Ecto neural progenitor cell (in vitro differentiated cells): ENCODE results near the gene CADM1.

ENCODE experiments used
- DNase-seq: peaks from one replicate; pipeline ENCODE4 v3.0.0-alpha.2; 2018; ENCODE audit warnings: low spot score

CADM1 gene

DNA sequence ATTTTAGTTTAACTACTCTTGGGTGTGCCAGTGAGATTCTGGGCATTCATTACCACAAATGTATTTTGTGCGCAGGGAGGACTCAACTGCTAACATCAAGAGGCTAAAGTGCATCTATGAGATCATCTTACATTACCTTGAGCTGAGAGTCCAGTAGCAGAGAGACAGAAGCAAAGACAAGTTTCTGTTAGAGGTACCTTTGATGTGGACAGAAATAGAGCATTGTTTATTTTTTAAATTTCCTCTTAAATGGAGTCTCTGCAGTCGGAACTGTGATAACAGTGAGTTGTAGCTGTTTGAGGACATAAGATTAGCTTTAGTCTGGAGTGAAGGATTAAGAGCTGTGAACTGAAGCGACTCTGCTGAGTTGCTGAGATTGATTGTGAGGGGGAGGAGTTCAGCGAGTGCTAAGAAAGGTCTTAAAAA is 297.0 kb downstream of the CADM1 start:
- DNase-seq, result no peak

DNA sequence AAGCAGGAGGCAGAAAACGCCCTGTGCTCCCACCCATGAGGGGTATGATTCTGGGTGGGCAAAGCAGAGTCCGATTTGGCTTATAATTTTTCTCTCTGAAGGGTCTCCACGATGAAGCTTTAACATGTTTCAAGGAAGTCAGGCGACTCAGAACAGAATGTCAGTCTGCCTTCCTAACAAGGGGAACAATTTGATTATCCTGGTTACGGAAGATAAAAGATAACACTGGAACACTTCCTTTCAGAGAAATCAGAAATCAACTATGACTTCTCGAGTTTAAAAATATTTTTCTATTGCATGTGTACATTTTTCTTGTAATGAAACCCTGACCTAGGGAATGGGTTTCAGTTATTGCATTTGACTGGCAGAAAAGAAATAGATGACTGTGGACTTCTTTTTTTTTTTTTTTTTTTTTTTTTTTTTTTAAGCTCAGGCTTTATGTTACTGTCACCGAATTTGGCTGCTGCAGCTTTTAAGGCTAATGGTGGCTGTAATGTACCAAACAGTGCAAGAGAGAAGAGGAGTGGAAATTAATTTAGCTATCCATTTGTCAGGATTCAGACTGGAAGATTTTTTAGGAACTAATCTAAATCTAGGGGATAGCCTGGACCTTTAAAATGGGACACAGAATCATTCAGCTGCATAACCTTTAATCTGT is 297.7 kb downstream of the CADM1 start:
- DNase-seq, result no peak

DNA sequence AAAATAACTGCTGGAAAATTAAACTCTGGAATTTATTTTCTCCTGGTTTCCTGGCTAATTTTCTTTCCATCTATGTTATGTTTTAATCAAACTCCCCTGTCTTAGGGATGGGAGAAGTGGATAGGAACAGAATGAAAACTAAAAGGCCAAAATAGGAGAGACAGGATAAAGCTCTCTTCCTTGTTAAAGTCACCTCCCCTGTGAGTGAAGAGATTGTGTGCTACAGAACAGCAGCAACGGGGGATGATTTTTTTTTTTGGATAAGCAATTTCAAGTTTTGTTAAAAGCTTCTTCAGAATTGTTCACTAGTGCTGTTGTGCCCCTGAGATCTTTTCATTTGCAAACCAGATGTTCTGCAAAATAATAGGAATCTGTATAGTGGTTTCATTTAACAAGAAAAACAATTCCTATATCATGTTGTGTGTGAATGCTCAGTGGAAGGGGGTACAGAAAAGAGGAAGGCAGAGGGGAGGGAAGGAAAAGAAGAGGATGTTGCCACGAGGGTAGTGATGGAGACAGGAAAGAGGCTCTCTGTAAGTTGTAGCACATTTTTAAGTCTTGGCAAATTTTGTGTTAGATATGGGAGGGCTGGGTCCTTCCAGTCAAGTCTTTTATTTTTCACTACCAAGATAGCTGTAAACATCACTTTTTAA is 301.2 kb downstream of the CADM1 start:
- DNase-seq, result no peak

GRCh38 chr11:115202074-115202473 is 302.1 kb downstream of the CADM1 start:
- DNase-seq, result no peak

DNA sequence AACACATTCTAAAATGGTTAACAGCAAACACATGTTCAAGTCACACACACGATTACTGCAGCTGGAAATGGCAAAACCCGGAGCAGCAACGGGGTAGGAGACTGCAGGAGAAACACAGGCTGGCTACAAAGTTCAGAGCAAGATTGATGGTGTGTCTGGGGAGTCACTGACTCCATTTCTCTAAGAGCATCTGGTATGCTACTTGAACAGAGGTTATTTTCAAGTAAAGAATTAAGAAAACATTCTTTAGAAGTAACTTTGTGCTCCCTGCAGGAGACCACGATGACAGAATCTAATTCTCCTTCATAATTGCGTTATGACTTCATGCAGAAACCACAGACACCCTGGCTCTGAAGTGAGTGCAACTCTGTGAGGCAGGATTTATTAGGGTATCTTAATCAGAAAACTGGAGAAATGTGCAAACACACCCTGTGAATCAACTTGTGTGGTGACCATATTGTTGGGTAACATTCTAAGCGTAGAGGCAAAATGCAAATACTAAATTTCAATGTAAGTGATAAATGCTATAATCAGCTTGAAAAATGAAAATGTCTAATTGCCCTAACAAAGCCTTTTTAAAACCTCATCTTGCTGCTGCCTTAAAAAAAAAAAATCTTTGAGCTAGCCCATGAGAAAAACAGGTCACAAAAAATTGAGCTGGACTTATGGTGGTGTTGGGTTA is 303.0 kb downstream of the CADM1 start:
- no peak for DNase-seq

DNA sequence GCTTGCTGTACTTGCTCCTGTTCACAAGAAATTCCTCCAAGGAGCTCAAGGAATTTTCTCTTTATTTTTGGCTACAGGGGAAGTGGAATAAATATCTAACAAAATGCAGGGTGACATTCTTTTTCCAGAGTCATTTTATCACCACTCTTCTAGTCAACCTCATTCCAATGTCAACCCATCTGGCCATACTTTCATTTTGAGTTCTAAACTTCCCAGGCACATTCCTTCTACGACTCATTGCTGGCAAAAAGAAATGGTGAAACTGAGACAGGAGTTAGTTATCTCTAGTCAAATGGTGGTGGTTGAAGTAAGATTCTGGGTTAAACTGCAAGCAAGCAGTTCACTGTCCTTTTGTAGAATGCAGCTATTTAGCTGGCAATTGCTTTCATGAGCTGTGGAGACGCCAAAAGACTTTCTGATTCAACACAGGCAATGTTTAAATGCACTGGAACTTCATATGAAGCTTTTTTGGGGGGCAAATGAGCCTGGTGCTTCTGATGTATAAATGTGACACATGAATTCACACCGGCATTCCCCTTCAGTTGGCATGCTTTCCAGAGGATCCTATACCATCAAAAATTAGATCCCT is 304.6 kb downstream of the CADM1 start:
- no peak for DNase-seq

DNA sequence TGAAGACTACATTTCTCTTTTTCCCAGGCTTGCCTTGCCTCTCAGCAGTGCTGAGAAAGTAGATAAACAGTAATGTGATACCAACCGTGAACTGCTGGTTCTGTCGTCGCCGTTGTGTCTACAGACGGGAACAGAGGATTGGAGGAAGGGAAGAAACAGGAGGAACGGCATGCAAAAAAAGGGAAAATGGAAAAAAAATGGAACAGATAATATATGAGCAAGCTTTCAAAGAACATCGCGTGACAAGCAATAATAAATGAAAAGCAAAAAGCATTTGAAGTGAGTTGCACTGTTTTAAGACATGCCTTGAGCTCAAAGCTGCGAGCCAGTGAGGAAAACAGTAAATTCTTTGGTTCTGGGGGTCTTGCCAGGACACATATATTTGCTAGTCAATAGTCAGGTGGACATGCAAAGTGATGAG is 305.9 kb downstream of the CADM1 start:
- no peak for DNase-seq

- DNase-seq, result no peak
These were observed 306.8 kb downstream of the CADM1 start for GRCh38 chr11:115197433-115197832.

DNA sequence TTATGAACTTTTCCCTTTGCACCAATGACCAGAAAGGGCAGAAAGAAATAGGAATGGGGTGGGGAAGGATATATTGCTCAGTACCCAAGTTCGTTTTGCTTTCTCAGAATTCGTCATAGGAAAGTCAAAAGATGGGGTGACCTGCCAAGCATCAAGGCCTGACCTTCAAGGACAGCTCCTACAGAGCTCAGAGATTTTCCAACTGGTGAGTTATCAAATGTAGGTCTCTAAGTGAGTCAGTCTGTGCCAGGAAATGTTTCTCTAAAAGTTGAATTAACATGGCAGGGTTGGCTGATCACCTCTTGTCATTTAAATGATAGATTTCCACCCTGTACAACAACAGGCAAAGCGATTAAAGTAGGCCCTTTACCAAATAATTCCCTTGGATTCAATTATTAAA is 307.2 kb downstream of the CADM1 start:
- no peak for DNase-seq

DNA sequence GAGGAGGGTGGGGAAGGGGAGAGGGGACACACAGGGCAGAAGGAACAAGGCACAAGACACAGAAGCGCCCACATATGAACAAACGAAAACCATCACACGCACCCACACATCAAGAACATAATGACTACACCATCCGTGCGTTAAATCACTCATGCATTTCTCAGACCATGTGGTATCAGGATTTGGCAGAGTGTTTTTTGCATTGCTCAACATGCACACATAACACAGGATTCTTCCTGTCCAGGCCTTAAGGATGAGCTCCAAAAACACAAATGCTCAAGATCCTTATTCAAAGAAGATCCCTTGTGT is 309.5 kb downstream of the CADM1 start:
- DNase-seq, result no peak

- no peak for DNase-seq
These were observed 310.1 kb downstream of the CADM1 start for GRCh38 chr11:115193914-115194801.

- no peak for DNase-seq
These were observed 312.5 kb downstream of the CADM1 start for GRCh38 chr11:115191761-115192160.

GRCh38 chr11:115190196-115190595 is 314.0 kb downstream of the CADM1 start:
- no peak for DNase-seq

GRCh38 chr11:115188898-115189278 is 315.3 kb downstream of the CADM1 start:
- DNase-seq, result no peak

- no peak for DNase-seq
These were observed 315.9 kb downstream of the CADM1 start for GRCh38 chr11:115188188-115188897.

- DNase-seq, result no peak
These were observed 318.3 kb downstream of the CADM1 start for GRCh38 chr11:115185931-115186330.

GRCh38 chr11:115185507-115185906 is 318.7 kb downstream of the CADM1 start:
- DNase-seq, result no peak

- DNase-seq, result no peak
These were observed 319.3 kb downstream of the CADM1 start for GRCh38 chr11:115184901-115185300.

- DNase-seq, result no peak
These were observed 320.4 kb downstream of the CADM1 start for GRCh38 chr11:115183830-115184229.

DNA sequence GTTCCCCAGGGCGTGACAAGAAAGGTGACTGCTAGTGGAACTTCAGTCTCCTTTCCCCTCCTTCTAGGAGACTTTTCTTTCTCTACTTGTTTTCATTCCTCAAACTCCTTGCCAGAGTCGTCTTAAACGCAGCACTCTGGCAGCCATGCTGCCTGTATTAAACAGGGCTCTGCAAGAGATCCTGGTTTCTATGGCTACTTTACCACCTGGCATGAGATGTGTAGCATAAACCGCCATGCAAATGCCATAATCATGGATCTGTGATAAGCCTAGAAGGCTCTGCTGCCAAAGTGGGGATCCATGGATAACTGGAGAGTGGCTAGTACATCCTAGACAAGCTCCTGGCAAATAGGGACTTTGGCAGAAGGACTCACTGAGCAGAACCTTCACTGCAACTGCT is 321.1 kb downstream of the CADM1 start:
- no peak for DNase-seq

DNA sequence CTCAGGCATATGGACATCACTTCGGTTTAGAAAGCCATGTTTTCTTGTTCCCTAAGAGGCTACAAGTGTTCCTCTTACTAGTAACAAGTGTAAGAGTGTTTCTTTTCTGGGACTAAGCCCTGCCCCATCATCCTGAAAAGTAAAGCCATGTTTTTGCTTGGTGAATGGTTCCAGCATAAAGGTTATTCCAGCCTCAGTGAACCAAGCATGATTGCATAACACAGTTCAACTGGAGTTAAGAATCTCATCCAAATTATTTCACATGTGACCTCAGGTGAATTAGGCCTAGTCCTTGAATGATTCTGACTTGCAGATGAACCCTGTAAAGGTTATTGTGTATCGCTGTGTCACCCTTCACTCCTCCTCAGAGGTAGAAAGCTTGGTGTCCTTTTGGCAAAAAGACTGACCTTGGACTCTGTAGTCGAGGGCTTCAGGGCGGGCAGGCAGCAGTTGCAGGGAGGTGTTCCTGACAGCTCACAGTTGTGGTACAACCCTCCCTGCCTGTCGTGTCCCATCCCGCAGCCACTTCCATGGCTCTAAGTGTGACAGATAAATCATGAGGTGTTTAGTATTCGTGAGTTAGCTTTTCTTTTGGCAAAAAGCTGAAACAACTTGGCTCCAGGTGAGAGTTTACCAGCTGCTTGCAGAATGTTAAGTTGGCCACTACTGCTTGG is 321.8 kb downstream of the CADM1 start:
- DNase-seq, result no peak
